Measurements from ENCODE around the gene COX8A.
"Not testable (repeated sequence)": the region's sequence is repeated elsewhere in the genome, so short reads cannot be mapped to it uniquely, and the experiment has no call there.

The COX8A gene

GRCh38 chr11:63974259-63975143, at the start of gene COX8A:
COX8A (plus strand) TSS chr11:63974620; CDS start chr11:63974681, 61 bp downstream.
- DNase-seq: peak; percentile 99

- no peak for DNase-seq
These were observed 44.8 kb upstream of the COX8A start for GRCh38 chr11:63929616-63930015.

- no peak for DNase-seq
These were observed 43.4 kb upstream of the COX8A start for GRCh38 chr11:63931045-63931444.

- no peak for DNase-seq
These were observed 42.5 kb upstream of the COX8A start for GRCh38 chr11:63931876-63932275.

GRCh38 chr11:63933459-63933858, 41.0 kb upstream of the COX8A start:
- DNase-seq: no peak

- peak; percentile 62 for DNase-seq
These were observed 36.5 kb upstream of the COX8A start for GRCh38 chr11:63937713-63938478.

- peak; percentile 98 for DNase-seq
These were observed 35.7 kb upstream of the COX8A start, which contains the start of gene NAA40 for GRCh38 chr11:63938479-63939396. NAA40 (plus strand) TSS chr11:63939002; CDS start chr11:63939097, 95 bp downstream.

GRCh38 chr11:63939397-63939891, 35.0 kb upstream of the COX8A start:
- DNase-seq: peak; percentile 40

GRCh38 chr11:63940786-63941185, 33.6 kb upstream of the COX8A start:
- DNase-seq: no peak

GRCh38 chr11:63941901-63942300, 32.5 kb upstream of the COX8A start:
- no peak for DNase-seq

GRCh38 chr11:63942803-63943202, 31.6 kb upstream of the COX8A start:
- no peak for DNase-seq

- DNase-seq: no peak
These were observed 29.4 kb upstream of the COX8A start for GRCh38 chr11:63944987-63945386.

- peak; percentile 69 for DNase-seq
These were observed 28.8 kb upstream of the COX8A start for GRCh38 chr11:63945477-63946163.

- DNase-seq: no peak
These were observed 22.5 kb upstream of the COX8A start for GRCh38 chr11:63951779-63952536.

- no peak for DNase-seq
These were observed 21.9 kb upstream of the COX8A start for GRCh38 chr11:63952570-63952969.

- DNase-seq: no peak
These were observed 16.4 kb upstream of the COX8A start for GRCh38 chr11:63958008-63958407.

- DNase-seq: peak; percentile 54
These were observed 12.6 kb upstream of the COX8A start for GRCh38 chr11:63961608-63962412.

GRCh38 chr11:63963895-63964294, 10.5 kb upstream of the COX8A start:
- not testable (repeated sequence) for DNase-seq

- DNase-seq: no peak
These were observed 8.0 kb upstream of the COX8A start for GRCh38 chr11:63966444-63966843.

- DNase-seq: no peak
These were observed 5.0 kb upstream of the COX8A start for GRCh38 chr11:63969461-63969860.
